Fibroblast of skin of right biceps (primary cell): ENCODE results near the gene CDC37L1.

Source experiments
- DNase-seq: peaks from one replicate; pipeline ENCODE4 v3.0.0-alpha.2; 2013

Gene CDC37L1

DNA sequence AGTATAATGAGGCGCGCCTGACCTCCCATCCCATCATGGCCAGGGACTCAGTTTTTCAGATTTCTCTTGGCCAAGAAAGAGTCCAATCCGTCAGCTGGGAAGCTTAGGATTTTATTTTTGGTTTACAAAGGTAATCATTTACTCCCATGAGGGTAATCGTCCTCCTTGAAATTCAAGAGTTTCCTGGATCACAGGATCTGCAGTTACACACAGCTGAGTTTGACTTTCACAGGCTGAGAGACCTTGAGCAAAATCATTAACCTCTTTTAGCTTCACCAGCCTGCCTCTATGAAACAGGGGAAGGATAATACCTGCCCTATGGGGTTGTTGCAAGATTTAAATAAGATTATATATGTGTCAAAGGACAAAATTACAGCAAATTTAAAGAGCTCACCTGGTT is 77.1 kb downstream of the CDC37L1 start:
- no peak for DNase-seq
